Glutamatergic neuron (in vitro differentiated cells): ENCODE data around the gene MFN1. TPM values are rescaled to one million over a fixed set of nuclear protein-coding genes. Genes with fewer than 3 reads are reported as not detected.

Source experiments
- DNase-seq: peaks from one replicate; pipeline ENCODE4 v3.0.0; 2022
- H3K27ac Mint-ChIP-seq: one replicate; pipeline ENCODE4 v1.8.0; 2020; ENCODE audit warnings: mild to moderate bottlenecking, mixed read lengths, inconsistent platforms; ENCODE audit not compliant: unreplicated experiment
- H3K27me3 Mint-ChIP-seq: one replicate; pipeline ENCODE4 v1.8.0; 2020; ENCODE audit warnings: mild to moderate bottlenecking, moderate library complexity, mixed read lengths, inconsistent platforms; ENCODE audit not compliant: unreplicated experiment
- H3K36me3 Mint-ChIP-seq: one replicate; pipeline ENCODE4 v1.8.0; 2020; ENCODE audit warnings: mild to moderate bottlenecking, mixed read lengths, inconsistent platforms; ENCODE audit not compliant: unreplicated experiment
- H3K4me1 Mint-ChIP-seq: one replicate; pipeline ENCODE4 v1.8.0; 2020; ENCODE audit warnings: mild to moderate bottlenecking, low read depth, mixed read lengths, inconsistent platforms; ENCODE audit not compliant: unreplicated experiment
- H3K4me3 Mint-ChIP-seq: one replicate; pipeline ENCODE4 v1.8.0; 2020; ENCODE audit warnings: mild to moderate bottlenecking, mixed read lengths, inconsistent platforms; ENCODE audit not compliant: unreplicated experiment
- H3K9me3 Mint-ChIP-seq: one replicate; pipeline ENCODE4 v1.8.0; 2020; ENCODE audit warnings: mild to moderate bottlenecking, moderate library complexity, mixed read lengths, inconsistent platforms; ENCODE audit not compliant: unreplicated experiment
- CTCF ChIP-seq: fragments of 200-600 bp; sonication (generic); IDR thresholded peaks from one replicate; pipeline ENCODE4 v1.5.0; 2021; ENCODE audit not compliant: partially characterized antibody, unreplicated experiment
- long read RNA-seq: library from polyadenylated mRNA; unstranded; transcript quantifications from one replicate; pipeline ENCODE4 v2.0.0, GENCODE V29; 2020; ENCODE audit not compliant: unreplicated experiment
- total RNA-seq: library from RNA; stranded (reverse); fragmentation: NEBNext Ultra II Directional; extraction: Animal tissue kit (Norgen Biotek cat#: 25700); gene quantifications from one replicate; pipeline ENCODE4 v1.2.1, GENCODE V29; 2021; ENCODE audit not compliant: unreplicated experiment

MFN1 gene
- 80.5 TPM for total RNA-seq
- long read RNA-seq, full-length matches to known transcripts, result 2 of 5 reads
- long read RNA-seq, partial matches to known transcripts, result 1 of 5 reads
- long read RNA-seq, other reads (novel, unspliced or antisense), result 2 of 5 reads

GRCh38 chr3:179347345-179348194 is at the start of gene MFN1:
Gene MFN1 (plus strand): TSS chr3:179347709. CDS start chr3:179348852, 1,143 bp downstream.
- peaks cover 3% of the 10 kb centered on the region for H3K9me3 Mint-ChIP-seq
- no peaks in the 10 kb centered on the region for H3K36me3 Mint-ChIP-seq
- H3K4me1 Mint-ChIP-seq, result peaks cover 6% of the 10 kb centered on the region
- no peak for TF ChIP-seq CTCF
- peak within 1 kb of the TSS; percentile 97 for H3K27ac Mint-ChIP-seq
- peak within 1 kb of the TSS; percentile 94 for H3K4me3 Mint-ChIP-seq
- peak; percentile 88 for DNase-seq
- no peaks in the 10 kb centered on the region for H3K27me3 Mint-ChIP-seq

- Mint-ChIP-seq H3K36me3 (peaks cover 3% of the 10 kb centered on the region), H3K9me3 (peaks cover 1% of the 10 kb centered on the region), H3K4me1 (peaks cover 5% of the 10 kb centered on the region), H3K27me3 (no peaks in the 10 kb centered on the region), H3K4me3 (no peak overlapping the region), H3K27ac (no peak overlapping the region)
- DNase-seq, result no peak
- no peak for TF ChIP-seq CTCF
Measured at GRCh38 chr3:179297971-179298725, 49.4 kb upstream of the MFN1 start.

GRCh38 chr3:179299316-179299715 is 48.2 kb upstream of the MFN1 start:
- H3K4me3 Mint-ChIP-seq, result no peak overlapping the region
- no peaks in the 10 kb centered on the region for H3K27me3 Mint-ChIP-seq
- H3K36me3 Mint-ChIP-seq, result no peaks in the 10 kb centered on the region
- no peak overlapping the region for H3K27ac Mint-ChIP-seq
- H3K9me3 Mint-ChIP-seq, result peaks cover 1% of the 10 kb centered on the region
- TF ChIP-seq CTCF, result no peak
- no peak for DNase-seq
- H3K4me1 Mint-ChIP-seq, result peaks cover 5% of the 10 kb centered on the region

- H3K4me1 Mint-ChIP-seq, result peaks cover 5% of the 10 kb centered on the region
- no peak overlapping the region for H3K4me3 Mint-ChIP-seq
- TF ChIP-seq CTCF, result no peak
- H3K36me3 Mint-ChIP-seq, result no peaks in the 10 kb centered on the region
- DNase-seq, result no peak
- H3K27me3 Mint-ChIP-seq, result no peaks in the 10 kb centered on the region
- H3K27ac Mint-ChIP-seq, result no peak overlapping the region
- peaks cover 1% of the 10 kb centered on the region for H3K9me3 Mint-ChIP-seq
Measured at GRCh38 chr3:179299999-179300613, 47.4 kb upstream of the MFN1 start.
